ENCODE data around the gene CSTPP1.

DNA sequence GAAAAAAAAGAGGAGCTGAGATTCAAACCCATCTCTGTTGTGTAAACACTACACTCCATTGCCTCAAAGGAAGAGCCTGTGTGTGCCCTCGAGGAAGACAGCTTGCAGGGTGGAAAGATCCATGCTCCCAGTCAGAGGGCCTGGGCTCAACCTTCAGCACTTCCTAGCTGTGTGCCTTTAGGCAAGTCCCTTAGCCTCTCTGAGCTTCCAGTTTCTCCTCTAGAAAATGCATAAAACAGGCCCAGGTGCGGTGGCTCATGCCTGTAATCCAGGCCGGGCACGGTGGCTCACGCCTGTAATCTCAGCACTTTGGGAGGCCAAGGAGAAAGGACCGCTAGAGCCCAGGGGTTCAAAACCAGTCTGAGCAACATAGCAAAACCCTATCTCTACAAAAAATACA, 244.7 kb downstream of the CSTPP1 start:
- TF ChIP-seq, protein P1, sequence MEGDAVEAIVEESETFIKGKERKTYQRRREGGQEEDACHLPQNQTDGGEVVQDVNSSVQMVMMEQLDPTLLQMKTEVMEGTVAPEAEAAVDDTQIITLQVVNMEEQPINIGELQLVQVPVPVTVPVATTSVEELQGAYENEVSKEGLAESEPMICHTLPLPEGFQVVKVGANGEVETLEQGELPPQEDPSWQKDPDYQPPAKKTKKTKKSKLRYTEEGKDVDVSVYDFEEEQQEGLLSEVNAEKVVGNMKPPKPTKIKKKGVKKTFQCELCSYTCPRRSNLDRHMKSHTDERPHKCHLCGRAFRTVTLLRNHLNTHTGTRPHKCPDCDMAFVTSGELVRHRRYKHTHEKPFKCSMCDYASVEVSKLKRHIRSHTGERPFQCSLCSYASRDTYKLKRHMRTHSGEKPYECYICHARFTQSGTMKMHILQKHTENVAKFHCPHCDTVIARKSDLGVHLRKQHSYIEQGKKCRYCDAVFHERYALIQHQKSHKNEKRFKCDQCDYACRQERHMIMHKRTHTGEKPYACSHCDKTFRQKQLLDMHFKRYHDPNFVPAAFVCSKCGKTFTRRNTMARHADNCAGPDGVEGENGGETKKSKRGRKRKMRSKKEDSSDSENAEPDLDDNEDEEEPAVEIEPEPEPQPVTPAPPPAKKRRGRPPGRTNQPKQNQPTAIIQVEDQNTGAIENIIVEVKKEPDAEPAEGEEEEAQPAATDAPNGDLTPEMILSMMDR (optimal IDR thresholded peaks at IDR 0.05 in 1 of 3, IDR thresholded peaks at IDR 0.05 in 1 of 3, conservative IDR thresholded peaks at IDR 0.05 in 1 of 3; ENCODE audit: extremely low read depth in 1 of 3, insufficient read depth in 2 of 3, low read length in 3 of 3): no peak
- no peak for TF ChIP-seq EZH2 (IDR thresholded peaks at IDR 0.05; ENCODE audit: low read length)
